ENCODE data around the gene PLEKHN1. TPM values are rescaled to one million over a fixed set of nuclear protein-coding genes. Genes with fewer than 3 reads are reported as not detected.

PLEKHN1 gene
- total RNA-seq, 2 donors from 2014 or later = 1.5 to 4.6 TPM

GRCh38 chr1:928825-929661 lies 37.2 kb upstream of the PLEKHN1 start:
- H3K27me3 ChIP-seq (ENCODE audit: control insufficient read depth, insufficient read depth, low read length, poor library complexity, severe bottlenecking) = peaks cover 59% of the 10 kb centered on the region

GRCh38 chr1:929712-930632 lies 36.3 kb upstream of the PLEKHN1 start:
- TF ChIP-seq CTCF (conservative IDR thresholded peaks at IDR 0.05) = no peak
- Histone ChIP-seq H3K27me3 (ENCODE audit: control insufficient read depth, insufficient read depth, low read length, poor library complexity, severe bottlenecking) (peaks cover 53% of the 10 kb centered on the region), H3K36me3 (ENCODE audit: control insufficient read depth, insufficient read depth, low read length) (no peaks in the 10 kb centered on the region), H3K27ac (ENCODE audit: low read depth, low read length) (no peak overlapping the region), H3K4me3 (ENCODE audit: low read length) (no peak overlapping the region), H3K9me3 (ENCODE audit: control insufficient read depth, low read length) (no peaks in the 10 kb centered on the region), H3K4me1 (ENCODE audit: control insufficient read depth, insufficient read depth, low read length) (peaks cover 2% of the 10 kb centered on the region), H3K9ac (ENCODE audit: extremely low read depth, low read length, poor library complexity, severe bottlenecking) (no peak overlapping the region)
- Mint-ChIP-seq H3K4me3 (no peak overlapping the region), H3K27me3 (ENCODE audit: insufficient read depth) (peaks cover 69% of the 10 kb centered on the region), H3K36me3 (ENCODE audit: low read depth) (peaks cover 25% of the 10 kb centered on the region), H3K9me3 (no peaks in the 10 kb centered on the region), H3K27ac (no peak overlapping the region), H3K4me1 (peaks cover 20% of the 10 kb centered on the region)
- 86% methylated on average over 21 to 40 of the region's 40 CpGs for WGBS, 2 experiments (ENCODE audit: insufficient coverage in 1 of 2, insufficient read length in 1 of 2)
- DNase-seq = no peak

More at GRCh38 chr1:928825-929661, 37.2 kb upstream of the PLEKHN1 start:
- TF ChIP-seq CTCF (conservative IDR thresholded peaks at IDR 0.05) = no peak
- no peak overlapping the region for H3K27ac ChIP-seq (ENCODE audit: low read depth, low read length)
- Mint-ChIP-seq H3K4me3 (no peak overlapping the region), H3K4me1 (peaks cover 18% of the 10 kb centered on the region), H3K9me3 (no peaks in the 10 kb centered on the region), H3K36me3 (ENCODE audit: low read depth) (peaks cover 25% of the 10 kb centered on the region), H3K27me3 (ENCODE audit: insufficient read depth) (peaks cover 71% of the 10 kb centered on the region), H3K27ac (no peak overlapping the region)
- H3K36me3 ChIP-seq (ENCODE audit: control insufficient read depth, insufficient read depth, low read length) = no peaks in the 10 kb centered on the region
- H3K9me3 ChIP-seq (ENCODE audit: control insufficient read depth, low read length) = no peaks in the 10 kb centered on the region
- no peaks in the 10 kb centered on the region for H3K4me1 ChIP-seq (ENCODE audit: control insufficient read depth, insufficient read depth, low read length)
- no peak overlapping the region for H3K4me3 ChIP-seq (ENCODE audit: low read length)
- peak; percentile 53 for DNase-seq
- no peak overlapping the region for H3K9ac ChIP-seq (ENCODE audit: extremely low read depth, low read length, poor library complexity, severe bottlenecking)
- 70 to 85% methylated on average over 25 to 40 of the region's 40 CpGs for WGBS, 2 experiments (ENCODE audit: insufficient coverage in 1 of 2, insufficient read length in 1 of 2)

- Histone ChIP-seq H3K4me1 (ENCODE audit: control insufficient read depth, insufficient read depth, low read length) (peaks cover 9% of the 10 kb centered on the region), H3K36me3 (ENCODE audit: control insufficient read depth, insufficient read depth, low read length) (no peaks in the 10 kb centered on the region), H3K4me3 (ENCODE audit: low read length) (no peak overlapping the region), H3K27me3 (ENCODE audit: control insufficient read depth, insufficient read depth, low read length, poor library complexity, severe bottlenecking) (peaks cover 55% of the 10 kb centered on the region), H3K27ac (ENCODE audit: low read depth, low read length) (no peak overlapping the region), H3K9ac (ENCODE audit: extremely low read depth, low read length, poor library complexity, severe bottlenecking) (no peak overlapping the region), H3K9me3 (ENCODE audit: control insufficient read depth, low read length) (no peaks in the 10 kb centered on the region)
- H3K9me3 Mint-ChIP-seq = no peaks in the 10 kb centered on the region
- no peak for TF ChIP-seq CTCF (conservative IDR thresholded peaks at IDR 0.05)
- DNase-seq = no peak
- H3K4me3 Mint-ChIP-seq = no peak overlapping the region
- H3K4me1 Mint-ChIP-seq = peaks cover 26% of the 10 kb centered on the region
- peaks cover 68% of the 10 kb centered on the region for H3K27me3 Mint-ChIP-seq (ENCODE audit: insufficient read depth)
- no peak overlapping the region for H3K27ac Mint-ChIP-seq
- WGBS, 2 experiments (ENCODE audit: insufficient coverage in 1 of 2, insufficient read length in 1 of 2) = 76 to 84% methylated on average over 14 to 18 of the region's 18 CpGs
- peaks cover 25% of the 10 kb centered on the region for H3K36me3 Mint-ChIP-seq (ENCODE audit: low read depth)
These were observed 35.6 kb upstream of the PLEKHN1 start for GRCh38 chr1:930633-931138.
